GM12878 (cell line): ENCODE results near the gene IQCF5. TPM values are rescaled to one million over a fixed set of nuclear protein-coding genes. Genes with fewer than 3 reads are reported as not detected.

Experiments used
- ATAC-seq: fragments of 200-7000 bp; cut with Tn5 transposase; 3 replicates; pipeline ENCODE4 v1.9.1; 2020; ENCODE audit warnings: mild to moderate bottlenecking, moderate library complexity
- BruUV-seq: library from RNA; stranded (reverse); fragments of 400-500 nt; replicated peaks from 2 replicates; lab custom pipeline; 2021; lab: Mats Ljungman, UMichigan
- CTCF ChIA-PET: fragments of 300-600 bp; sonication (Branson Sonifier 250); formaldehyde crosslinking; extraction: SDS; loops from one replicate; lab custom pipeline; 2021; ENCODE audit warnings: inconsistent platforms; lab: Yijun Ruan, JAX
- POLR2A ChIA-PET: fragments of 350-600 bp; formaldehyde crosslinking; extraction: SDS; loops from one replicate; lab custom pipeline; 2021; ENCODE audit warnings: inconsistent platforms; lab: Charles Lee
- RAD21 ChIA-PET: fragments of 300-600 bp; sonication (Branson Sonifier 250); formaldehyde crosslinking; loops from one replicate; lab custom pipeline; 2023; ENCODE audit warnings: antibody characterized with exemption; ENCODE audit not compliant: unreplicated experiment; lab: Charles Lee
- SMC1A ChIA-PET: fragments of 300-600 bp; sonication (Branson Sonifier 250); formaldehyde crosslinking; loops from one replicate; lab custom pipeline; 2023; ENCODE audit not compliant: unreplicated experiment, uncharacterized antibody; lab: Charles Lee
- DNase-seq: peaks from one replicate; pipeline ENCODE4 v3.0.0-alpha.2; 2011; ENCODE audit warnings: low read depth, low spot score
- FAIRE-seq: peaks from 3 replicates; lab custom pipeline; 2011; peaks lifted over from hg19 to GRCh38; lab: Jason Lieb, UNC
- H2AFZ ChIP-seq: 2 replicates; pipeline ENCODE4 v1.6.0; 2011; ENCODE audit warnings: low read depth, low read length, control low read depth; ENCODE audit not compliant: control insufficient read depth
- H3K27ac ChIP-seq: 2 replicates; pipeline ENCODE4 v1.5.1; 2011; ENCODE audit warnings: control low read depth; ENCODE audit not compliant: control insufficient read depth, insufficient read depth
- H3K27me3 ChIP-seq, 2 experiments: replicated peaks in 1 of 2; 2 replicates each; pipeline versions ENCODE4 v1.6.0 to v1.6.1; 2011; ENCODE audit warnings: low read length in 1 of 2; ENCODE audit not compliant: control insufficient read depth in 2 of 2, insufficient read depth in 2 of 2
- H3K36me3 ChIP-seq, 2 experiments: 2 replicates each; pipeline ENCODE4 v1.5.1; 2011; ENCODE audit warnings: low read length in 1 of 2; ENCODE audit not compliant: control insufficient read depth in 2 of 2, insufficient read depth in 2 of 2
- H3K4me1 ChIP-seq: 2 replicates; pipeline ENCODE4 v1.6.1; 2011; ENCODE audit warnings: mild to moderate bottlenecking, low read length, moderate library complexity, mixed read lengths; ENCODE audit not compliant: control insufficient read depth, insufficient read depth
- H3K4me2 ChIP-seq: 2 replicates; pipeline ENCODE4 v1.6.0; 2011; ENCODE audit warnings: control low read depth; ENCODE audit not compliant: control insufficient read depth, insufficient read depth
- H3K4me3 ChIP-seq: fragments of 200-600 bp; sonication (generic); 2 replicates; pipeline ENCODE4 v1.5.1; 2016
- H3K79me2 ChIP-seq: 2 replicates; pipeline ENCODE4 v1.6.0; 2011; ENCODE audit warnings: low read length; ENCODE audit not compliant: control insufficient read depth, insufficient read depth
- H3K9ac ChIP-seq: 2 replicates; pipeline ENCODE4 v1.8.0; 2011; ENCODE audit warnings: low read length, control low read depth, mixed read lengths; ENCODE audit not compliant: control insufficient read depth, insufficient read depth
- H3K9me3 ChIP-seq: replicated peaks from 3 replicates; pipeline ENCODE4 v1.5.1; 2011; ENCODE audit warnings: mild to moderate bottlenecking, low read length; ENCODE audit not compliant: control insufficient read depth, insufficient read depth
- H4K20me1 ChIP-seq: 2 replicates; pipeline ENCODE4 v1.6.0; 2011; ENCODE audit not compliant: control insufficient read depth, insufficient read depth
- ASH2L ChIP-seq: fragments of 300-600, 200-600 bp; sonication (generic); IDR thresholded peaks from 2 replicates; pipeline ENCODE4 v1.6.1; 2017; ENCODE audit warnings: low read depth, mild to moderate bottlenecking, borderline replicate concordance
- CHD4 ChIP-seq: fragments of 200-600 bp; sonication (generic); IDR thresholded peaks from 2 replicates; pipeline ENCODE4 v1.6.1; 2016; ENCODE audit warnings: mild to moderate bottlenecking
- FOXM1 ChIP-seq: IDR thresholded peaks from 2 replicates; pipeline ENCODE4 v1.6.1; 2012; ENCODE audit warnings: low read depth, mild to moderate bottlenecking, inconsistent platforms, low read length, moderate library complexity
- GABPA ChIP-seq: IDR thresholded peaks from 2 replicates; pipeline ENCODE4 v1.6.1; 2014; ENCODE audit warnings: antibody characterized with exemption, low read depth, mild to moderate bottlenecking, inconsistent platforms
- MEF2B ChIP-seq: fragments of 450-650 bp; IDR thresholded peaks from 2 replicates; pipeline ENCODE4 v1.6.1; 2018; ENCODE audit warnings: mild to moderate bottlenecking, moderate library complexity; ENCODE audit not compliant: partially characterized antibody, poor library complexity, severe bottlenecking
- MTA3 ChIP-seq: IDR thresholded peaks from 2 replicates; pipeline ENCODE4 v1.6.1; 2012; ENCODE audit warnings: low read length, inconsistent platforms, borderline replicate concordance
- RELB ChIP-seq: fragments of 450-650 bp; IDR thresholded peaks from 2 replicates; pipeline ENCODE4 v1.6.1; 2017; ENCODE audit warnings: low read depth, mild to moderate bottlenecking, moderate library complexity
- RUNX3 ChIP-seq: IDR thresholded peaks from 2 replicates; pipeline ENCODE4 v1.6.1; 2012; ENCODE audit warnings: low read length, inconsistent platforms
- SP1 ChIP-seq: IDR thresholded peaks from one replicate; pipeline ENCODE4 v1.6.1; 2011; ENCODE audit warnings: low read depth, low read length
- ZNF592 ChIP-seq: fragments of 450-650 bp; IDR thresholded peaks from 2 replicates; pipeline ENCODE4 v1.6.1; 2017; ENCODE audit warnings: mild to moderate bottlenecking, moderate library complexity
- in situ Hi-C: fragments of 300-500 bp; cut with MboI; formaldehyde crosslinking; loops from 9 replicates; pipeline ENCODE4 v1.14.3; 2018; ENCODE audit warnings: mixed read lengths
- intact Hi-C: fragments of 100-400 bp; cut with micrococcal nuclease; formaldehyde crosslinking; loops from one replicate; pipeline ENCODE4 v1.14.2; 2022; ENCODE audit not compliant: unreplicated experiment
- polyA plus RNA-seq, 11 experiments: library from polyadenylated mRNA; depleted of rRNA in 4 of 11; unstranded in 6 of 11; stranded (reverse) in 5 of 11; fragments of >200 nt; fragmentation: Nextera tagmentation in 4 of 11; fragmentation: Illumina TruSeq in 1 of 11; extraction: Ambion mirVana in 4 of 11; extraction: Trizol in 1 of 11; gene quantifications; 1 replicate in 1 of 11; 2 replicates in 10 of 11; pipeline versions ENCODE4 v1.2.1 to v1.2.3, GENCODE V29; 2011 to 2016; ENCODE audit warnings: inconsistent platforms in 2 of 11, missing spikeins in 2 of 11, low read depth in 1 of 11
- total RNA-seq, 4 experiments: library from RNA; depleted of rRNA in 3 of 4; stranded (reverse); fragments of >200 nt in 3 of 4; fragmentation: Illumina TruSeq in 1 of 4; extraction: Trizol in 1 of 4; gene quantifications; 2 replicates each; pipeline versions ENCODE4 v1.2.1 to v1.2.3, GENCODE V29; 2013 to 2021
- TF ChIP-seq, protein P1 (sequence below): fragments of 450-650 bp; IDR thresholded peaks from 2 replicates; pipeline ENCODE4 v1.6.1; 2016; ENCODE audit warnings: mild to moderate bottlenecking

Gene IQCF5
- total and polyA plus RNA-seq, 10 of the 15 experiments (the other 5 are each of a cell fraction or from before 2014, with no cell fraction given) = not detected

DNA sequence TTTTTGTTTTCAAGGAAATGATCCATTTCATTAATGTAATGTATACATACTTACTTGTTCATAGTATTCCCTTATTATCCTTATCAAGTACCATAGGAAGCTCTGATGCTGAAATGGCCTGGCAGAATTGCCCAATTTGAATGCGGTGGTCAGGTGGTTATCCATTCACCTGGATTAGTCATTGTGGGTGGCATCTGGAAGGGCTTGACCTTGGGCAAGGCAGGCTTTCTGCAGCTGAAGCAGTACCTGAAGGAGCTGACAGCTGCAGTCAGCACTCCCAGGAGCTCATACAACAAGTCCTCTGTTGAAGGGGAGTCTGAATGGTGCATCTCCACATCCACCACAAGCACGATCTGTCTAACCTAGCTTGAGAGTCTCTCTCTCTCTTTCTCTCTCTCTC, 12.2 kb upstream of the IQCF5 start (continued):
- TF ChIP-seq ZNF592 (no peak), ASH2L (no peak)
- TF ChIP-seq, protein P1, sequence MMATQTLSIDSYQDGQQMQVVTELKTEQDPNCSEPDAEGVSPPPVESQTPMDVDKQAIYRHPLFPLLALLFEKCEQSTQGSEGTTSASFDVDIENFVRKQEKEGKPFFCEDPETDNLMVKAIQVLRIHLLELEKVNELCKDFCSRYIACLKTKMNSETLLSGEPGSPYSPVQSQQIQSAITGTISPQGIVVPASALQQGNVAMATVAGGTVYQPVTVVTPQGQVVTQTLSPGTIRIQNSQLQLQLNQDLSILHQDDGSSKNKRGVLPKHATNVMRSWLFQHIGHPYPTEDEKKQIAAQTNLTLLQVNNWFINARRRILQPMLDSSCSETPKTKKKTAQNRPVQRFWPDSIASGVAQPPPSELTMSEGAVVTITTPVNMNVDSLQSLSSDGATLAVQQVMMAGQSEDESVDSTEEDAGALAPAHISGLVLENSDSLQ = no peak

DNA sequence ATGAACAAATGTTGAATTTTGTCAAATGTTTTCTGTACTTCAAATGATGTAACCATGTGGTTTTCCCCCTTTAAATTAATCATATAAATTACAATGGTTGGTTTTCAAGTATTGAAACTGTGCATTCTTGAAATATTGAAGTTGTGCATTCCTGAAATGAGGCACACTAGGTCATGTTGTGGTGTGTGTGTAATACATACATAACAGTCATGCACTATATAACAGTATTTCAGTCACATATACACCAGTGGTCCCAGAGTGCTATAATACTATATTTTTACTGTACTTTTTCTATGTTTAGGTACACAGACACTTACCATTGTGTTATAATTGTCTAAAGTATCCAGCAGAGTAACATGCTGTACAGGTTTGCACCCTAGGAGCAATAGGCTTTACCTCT, 11.0 kb upstream of the IQCF5 start:
- Histone ChIP-seq H3K9me3 (no peaks in the 10 kb centered on the region), H2AFZ (no peak overlapping the region), H3K79me2 (no peaks in the 10 kb centered on the region), H3K36me3 (no peaks in the 10 kb centered on the region), H4K20me1 (no peaks in the 10 kb centered on the region), H3K27ac (no peak overlapping the region), H3K9ac (no peak overlapping the region), H3K4me1 (no peaks in the 10 kb centered on the region), H3K4me3 (no peak overlapping the region), H3K27me3 (peaks cover 0 to 2% of the 10 kb centered on the region in 2 experiments; a peak in 2 of 4 replicates), H3K4me2 (no peak overlapping the region)
- no peak for FAIRE-seq
- BruUV-seq = no TSS peak
- no peak for ATAC-seq
- RAD21 ChIA-PET = no interaction called here
- no peak for DNase-seq
- TF ChIP-seq CHD4 (no peak), RUNX3 (no peak), GABPA (no peak), MEF2B (no peak), RELB (no peak), MTA3 (no peak), SP1 (no peak), FOXM1 (no peak)
- intact Hi-C loops (no loop called here), in situ Hi-C loops (no loop called here)
- CTCF ChIA-PET = no interaction called here
- SMC1A ChIA-PET = no interaction called here
- POLR2A ChIA-PET = no interaction called here
